ENCODE measurements around the gene KCNMA1.

Gene KCNMA1

GRCh38 chr10:77474939-77475338, 162.7 kb downstream of the KCNMA1 start:
- Histone ChIP-seq H3K9ac (no peak overlapping the region), H4K20me1 (ENCODE audit: insufficient read depth) (no peaks in the 10 kb centered on the region), H3K27ac (no peak overlapping the region), H3K4me1 (ENCODE audit: low read depth, poor library complexity, severe bottlenecking) (no peaks in the 10 kb centered on the region), H3K27me3 (ENCODE audit: insufficient read depth, low read depth) (no peaks in the 10 kb centered on the region), H3K79me2 (ENCODE audit: insufficient read depth, low read depth) (no peaks in the 10 kb centered on the region), H2AFZ (ENCODE audit: low read depth) (no peak overlapping the region), H3K36me3 (ENCODE audit: insufficient read depth) (no peaks in the 10 kb centered on the region), H3K4me2 (no peak overlapping the region), H3K4me3 (IDR thresholded peaks at IDR 0.05; ENCODE audit: insufficient read depth, low read depth, low read length) (no peak overlapping the region)
- no peak for TF ChIP-seq CTCF (conservative IDR thresholded peaks at IDR 0.05; ENCODE audit: low read depth, low read length)

GRCh38 chr10:77474386-77474785, 163.2 kb downstream of the KCNMA1 start:
- Histone ChIP-seq H2AFZ (ENCODE audit: low read depth) (no peak overlapping the region), H3K9ac (no peak overlapping the region), H3K79me2 (ENCODE audit: insufficient read depth, low read depth) (no peaks in the 10 kb centered on the region), H3K27ac (no peak overlapping the region), H4K20me1 (ENCODE audit: insufficient read depth) (no peaks in the 10 kb centered on the region), H3K4me3 (IDR thresholded peaks at IDR 0.05; ENCODE audit: insufficient read depth, low read depth, low read length) (no peak overlapping the region), H3K4me1 (ENCODE audit: low read depth, poor library complexity, severe bottlenecking) (no peaks in the 10 kb centered on the region), H3K4me2 (no peak overlapping the region), H3K27me3 (ENCODE audit: insufficient read depth, low read depth) (no peaks in the 10 kb centered on the region), H3K36me3 (ENCODE audit: insufficient read depth) (no peaks in the 10 kb centered on the region)
- TF ChIP-seq CTCF (conservative IDR thresholded peaks at IDR 0.05; ENCODE audit: low read depth, low read length) = no peak

GRCh38 chr10:77472146-77472545, 165.5 kb downstream of the KCNMA1 start:
- Histone ChIP-seq H3K4me3 (IDR thresholded peaks at IDR 0.05; ENCODE audit: insufficient read depth, low read depth, low read length) (no peak overlapping the region), H4K20me1 (ENCODE audit: insufficient read depth) (no peaks in the 10 kb centered on the region), H3K9ac (no peak overlapping the region), H3K36me3 (ENCODE audit: insufficient read depth) (no peaks in the 10 kb centered on the region), H3K4me1 (ENCODE audit: low read depth, poor library complexity, severe bottlenecking) (no peaks in the 10 kb centered on the region), H3K4me2 (no peak overlapping the region), H2AFZ (ENCODE audit: low read depth) (no peak overlapping the region), H3K27me3 (ENCODE audit: insufficient read depth, low read depth) (no peaks in the 10 kb centered on the region), H3K79me2 (ENCODE audit: insufficient read depth, low read depth) (no peaks in the 10 kb centered on the region), H3K27ac (no peak overlapping the region)
- no peak for TF ChIP-seq CTCF (conservative IDR thresholded peaks at IDR 0.05; ENCODE audit: low read depth, low read length)

- TF ChIP-seq CTCF (conservative IDR thresholded peaks at IDR 0.05; ENCODE audit: low read depth, low read length) = no peak
- no peaks in the 10 kb centered on the region for H3K79me2 ChIP-seq (ENCODE audit: insufficient read depth, low read depth)
- no peaks in the 10 kb centered on the region for H3K27me3 ChIP-seq (ENCODE audit: insufficient read depth, low read depth)
- no peak overlapping the region for H3K27ac ChIP-seq
- H3K4me2 ChIP-seq = no peak overlapping the region
- no peaks in the 10 kb centered on the region for H3K36me3 ChIP-seq (ENCODE audit: insufficient read depth)
- H3K9ac ChIP-seq = no peak overlapping the region
- H4K20me1 ChIP-seq (ENCODE audit: insufficient read depth) = no peaks in the 10 kb centered on the region
- no peak overlapping the region for H3K4me3 ChIP-seq (IDR thresholded peaks at IDR 0.05; ENCODE audit: insufficient read depth, low read depth, low read length)
- H2AFZ ChIP-seq (ENCODE audit: low read depth) = no peak overlapping the region
- H3K4me1 ChIP-seq (ENCODE audit: low read depth, poor library complexity, severe bottlenecking) = no peaks in the 10 kb centered on the region
These were observed 166.5 kb downstream of the KCNMA1 start for GRCh38 chr10:77471069-77471536.

Measured in KMS-11 (cell line).